ENCODE data around the gene GPR25.

GPR25 gene

DNA sequence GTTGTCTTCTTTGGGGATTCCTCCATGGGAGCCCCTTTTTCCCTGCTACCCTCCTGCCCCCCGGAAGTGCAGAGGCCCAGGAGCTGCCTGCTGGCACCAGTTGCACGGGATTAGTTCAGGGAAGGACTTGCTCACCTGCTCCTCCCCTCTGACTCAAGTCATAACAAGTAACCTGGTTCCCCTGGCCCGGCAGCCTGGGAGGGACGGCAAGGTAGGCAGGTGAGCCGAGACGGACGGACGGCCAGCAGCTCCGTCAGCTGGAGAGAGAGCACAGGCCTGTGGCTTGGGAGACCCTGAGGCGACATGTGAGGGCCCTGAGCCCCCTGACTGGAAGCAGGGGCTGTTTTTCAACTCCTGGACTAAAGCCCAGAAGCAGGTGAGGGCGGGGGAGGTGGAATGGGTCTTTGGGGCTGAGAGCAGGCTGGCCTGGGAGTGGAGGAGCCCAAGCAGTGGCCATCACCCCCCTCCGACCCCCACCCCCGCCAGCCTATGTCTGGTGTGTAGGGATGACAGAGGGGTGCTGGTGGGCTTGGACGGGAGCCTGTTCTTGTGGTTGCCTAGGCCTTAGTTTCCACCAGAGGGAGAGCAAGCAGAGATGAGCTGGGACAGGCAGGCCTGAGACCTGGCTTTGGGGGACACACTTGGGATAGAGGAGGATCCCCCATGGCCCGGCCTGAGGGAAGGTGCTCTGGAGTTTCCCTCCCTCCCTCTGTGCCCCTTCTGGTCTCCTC is 22.1 kb downstream of the GPR25 start, which contains the start of gene INAVA:
Gene INAVA, plus strand, starts transcription at position 189 of the 731 bp plus-strand sequence. CDS start 3,501 bp downstream, outside the sequence.
- DNase-seq (ENCODE audit: low read depth) = no peak

DNA sequence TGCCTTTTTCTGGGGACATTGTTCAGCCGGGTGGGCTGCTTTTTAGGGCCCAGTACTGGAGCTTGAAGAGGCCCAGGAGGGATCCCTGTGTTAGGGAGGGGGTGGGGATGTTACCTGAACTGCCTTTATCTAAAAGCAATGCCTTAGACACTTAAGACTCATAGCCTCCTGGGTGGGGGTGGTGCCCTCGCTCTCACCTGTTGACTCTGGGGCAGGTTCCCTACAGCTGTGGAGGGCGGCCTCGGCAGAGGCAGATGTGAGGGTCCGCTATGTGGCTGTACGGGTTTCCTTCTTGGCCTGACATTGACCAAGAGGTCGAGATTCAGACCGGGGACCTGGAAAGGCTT is 22.6 kb downstream of the GPR25 start:
- no peak for DNase-seq (ENCODE audit: low read depth)

DNA sequence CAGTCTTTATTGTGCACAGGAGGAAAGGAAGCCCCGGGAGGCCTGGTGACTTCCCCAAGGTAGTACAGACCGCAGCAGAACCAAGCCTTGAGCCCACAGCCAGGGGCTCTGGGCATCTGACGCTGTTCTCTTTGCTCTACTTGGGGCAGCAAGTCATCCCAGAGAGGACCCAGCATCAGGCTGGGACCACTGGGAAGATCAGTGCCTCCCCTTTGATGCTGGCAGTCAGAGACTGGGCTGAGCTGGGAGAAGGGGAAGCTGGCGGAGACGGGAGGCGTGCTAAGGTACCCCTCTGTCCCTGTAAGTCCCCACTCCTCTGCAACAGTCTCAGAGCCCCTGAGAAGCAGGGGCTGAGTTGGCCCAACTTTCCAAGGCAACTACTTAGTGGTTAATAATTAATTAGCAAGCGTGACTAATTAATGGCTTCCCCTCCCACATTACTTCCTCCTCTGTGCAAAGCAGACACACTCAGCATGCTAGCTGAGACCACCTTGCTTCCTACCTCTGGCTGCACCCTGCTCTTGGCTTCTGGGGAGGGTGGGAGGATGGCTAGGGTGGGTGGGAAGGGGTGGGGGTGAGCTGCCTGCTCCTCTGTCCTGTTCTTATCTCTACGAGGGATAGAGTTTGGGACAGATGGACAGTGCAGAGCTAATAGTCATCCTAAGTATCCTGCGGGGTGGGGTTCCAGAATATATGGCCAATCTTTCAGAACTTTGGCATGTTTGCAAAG is 23.2 kb downstream of the GPR25 start:
- DNase-seq (ENCODE audit: low read depth) = no peak

DNA sequence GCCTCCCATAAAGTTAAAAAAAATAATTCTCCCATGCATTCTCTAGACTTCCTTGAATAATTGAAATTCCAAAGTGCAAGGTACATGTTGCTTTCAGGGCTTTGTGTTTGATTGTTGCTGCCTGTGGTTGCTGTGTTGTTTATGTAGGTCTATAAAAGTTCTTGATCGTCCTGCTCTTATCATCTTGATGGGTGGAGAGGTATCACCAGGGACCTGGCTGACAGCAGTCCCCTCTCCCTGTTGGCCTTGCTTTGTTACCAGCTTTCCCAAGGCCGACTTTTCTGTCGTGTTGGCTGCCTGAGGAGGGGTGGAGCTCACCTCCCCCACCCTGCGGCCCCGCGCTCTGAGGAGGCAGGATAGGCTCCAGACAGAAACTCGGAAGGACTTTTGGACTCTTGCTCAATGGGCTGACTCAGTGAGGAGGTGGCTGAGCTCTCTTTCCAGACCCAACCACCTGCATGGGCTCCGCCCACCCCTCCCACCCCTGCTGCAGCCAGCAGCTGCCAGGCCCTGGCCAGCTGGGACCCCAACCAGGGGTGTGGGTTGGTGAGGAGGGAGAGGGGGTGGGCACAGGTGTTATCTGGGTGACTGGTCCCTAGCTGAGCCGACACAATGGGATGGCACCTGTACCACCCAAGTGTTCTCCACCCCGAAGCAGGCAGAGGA is 23.9 kb downstream of the GPR25 start:
- no peak for DNase-seq (ENCODE audit: low read depth)

DNA sequence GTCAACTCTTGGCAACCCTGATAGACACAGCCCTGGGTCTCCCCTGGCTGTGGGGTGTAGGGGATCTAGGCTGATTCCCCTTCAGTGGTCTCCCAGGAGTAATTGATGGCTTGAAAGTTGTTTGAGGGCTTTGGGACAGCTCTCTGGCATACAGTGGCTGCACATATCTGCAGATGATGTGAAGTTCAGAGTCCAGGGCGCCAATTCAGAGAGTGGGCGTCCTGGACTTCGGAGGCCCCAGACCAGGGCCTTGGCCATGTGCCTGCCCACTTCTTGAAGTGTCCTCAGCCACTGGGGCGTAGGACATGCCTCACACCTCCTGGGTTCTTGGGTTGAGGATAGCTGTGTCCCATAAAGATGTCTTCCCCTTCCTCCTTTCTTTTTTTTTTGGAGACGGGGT is 24.5 kb downstream of the GPR25 start:
- DNase-seq (ENCODE audit: low read depth) = no peak

DNA sequence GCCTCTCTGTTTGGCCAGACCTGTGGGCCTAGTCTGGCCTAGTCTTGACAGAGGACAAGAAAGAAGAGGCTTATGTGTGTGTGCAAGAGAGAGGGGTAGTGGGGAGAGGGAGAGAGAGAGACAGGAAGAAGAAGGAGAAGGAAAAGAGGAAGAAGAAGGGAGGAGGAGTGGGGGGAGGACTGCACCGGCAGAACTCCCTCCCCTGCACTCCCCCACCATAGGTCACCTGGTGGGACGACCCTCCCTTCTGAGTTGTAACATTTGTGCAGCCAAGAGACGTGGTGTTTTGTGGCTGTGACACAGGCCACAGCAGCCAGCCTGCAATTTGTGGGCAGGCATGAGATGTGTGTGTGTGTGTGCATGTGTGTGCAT is 26.2 kb downstream of the GPR25 start:
- no peak for DNase-seq (ENCODE audit: low read depth)

DNA sequence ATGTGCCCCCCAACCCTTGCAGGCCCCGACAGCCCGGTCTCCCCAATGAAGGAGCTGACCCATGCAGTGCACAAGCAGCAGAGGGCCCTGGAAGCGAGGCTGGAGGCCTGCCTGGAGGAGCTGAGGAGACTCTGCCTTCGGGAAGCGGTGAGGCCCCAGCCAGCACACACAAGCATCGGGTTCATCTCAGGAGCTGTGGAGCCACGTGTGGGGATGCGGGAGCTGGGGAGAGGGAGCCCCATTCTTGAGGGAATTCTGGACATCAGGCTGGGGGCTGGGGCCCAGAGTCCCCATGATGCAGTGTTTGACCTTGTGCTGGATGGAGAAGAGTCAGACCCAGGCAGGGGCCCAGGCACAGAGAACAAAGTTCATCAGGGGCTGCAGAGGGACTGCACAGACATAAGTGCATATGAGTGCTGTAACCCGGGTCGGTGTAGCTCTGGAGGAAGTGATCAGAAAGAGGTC is 26.7 kb downstream of the GPR25 start:
- DNase-seq (ENCODE audit: low read depth) = no peak

DNA sequence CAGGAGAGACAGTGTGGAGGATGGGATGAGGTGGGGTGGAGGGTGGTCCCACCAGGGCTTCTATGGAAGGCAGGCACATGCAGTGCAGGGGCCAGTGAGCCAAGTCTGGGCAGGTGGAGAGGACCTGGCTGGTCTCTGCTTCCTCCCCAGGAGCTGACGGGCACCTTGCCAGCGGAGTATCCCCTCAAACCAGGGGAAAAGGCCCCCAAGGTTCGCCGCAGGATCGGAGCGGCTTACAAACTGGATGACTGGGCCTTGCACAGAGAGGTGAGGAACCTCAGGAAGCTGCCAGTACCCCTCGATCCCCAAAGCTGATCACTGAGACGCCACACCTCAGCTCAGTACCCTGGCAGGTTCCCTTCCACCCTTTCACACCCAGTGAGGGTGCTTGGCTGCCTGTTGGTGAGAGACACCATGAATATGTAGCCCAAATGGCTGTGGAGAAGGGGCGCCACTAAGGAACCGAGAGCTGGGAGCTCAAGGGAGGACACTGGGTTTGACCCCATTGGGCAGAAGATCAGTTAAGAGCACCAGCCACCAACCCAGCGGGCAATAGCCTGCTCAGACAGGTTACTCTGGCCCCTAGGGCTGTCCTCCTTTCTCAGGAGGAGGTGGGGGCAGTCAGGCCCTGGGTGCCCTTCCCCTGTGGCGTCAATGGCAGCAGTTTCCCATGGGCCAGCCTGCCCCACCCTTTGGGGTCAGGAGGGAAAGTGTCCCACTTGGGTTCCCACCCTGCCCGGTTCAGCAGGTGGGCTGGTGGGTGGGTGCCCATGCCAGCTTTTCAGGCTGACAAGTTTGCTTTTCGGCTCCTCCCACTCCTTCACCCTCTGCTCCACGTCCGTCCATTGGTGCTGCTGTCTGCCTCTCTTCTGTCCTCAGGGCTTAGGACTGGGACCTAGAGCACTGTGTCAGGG is 27.4 kb downstream of the GPR25 start:
- DNase-seq (ENCODE audit: low read depth) = no peak

DNA sequence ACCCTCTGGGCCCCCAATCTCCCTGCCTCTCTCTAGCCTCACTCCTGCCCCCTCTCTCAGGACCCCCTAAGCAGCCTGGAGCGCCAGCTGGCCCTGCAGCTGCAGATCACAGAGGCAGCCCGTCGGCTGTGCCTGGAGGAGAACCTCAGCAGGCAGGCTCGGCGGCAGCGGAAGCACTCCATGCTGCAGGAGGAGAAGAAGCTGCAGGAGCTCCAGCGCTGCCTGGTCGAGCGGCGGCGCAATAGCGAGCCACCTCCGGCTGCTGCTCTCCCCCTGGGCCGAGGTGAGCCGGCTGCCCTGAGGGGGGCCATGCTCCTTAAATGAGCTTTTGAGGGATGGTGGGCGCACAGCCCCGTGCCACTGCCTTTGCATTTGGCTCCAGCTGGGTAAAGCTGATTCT is 28.1 kb downstream of the GPR25 start:
- no peak for DNase-seq (ENCODE audit: low read depth)

DNA sequence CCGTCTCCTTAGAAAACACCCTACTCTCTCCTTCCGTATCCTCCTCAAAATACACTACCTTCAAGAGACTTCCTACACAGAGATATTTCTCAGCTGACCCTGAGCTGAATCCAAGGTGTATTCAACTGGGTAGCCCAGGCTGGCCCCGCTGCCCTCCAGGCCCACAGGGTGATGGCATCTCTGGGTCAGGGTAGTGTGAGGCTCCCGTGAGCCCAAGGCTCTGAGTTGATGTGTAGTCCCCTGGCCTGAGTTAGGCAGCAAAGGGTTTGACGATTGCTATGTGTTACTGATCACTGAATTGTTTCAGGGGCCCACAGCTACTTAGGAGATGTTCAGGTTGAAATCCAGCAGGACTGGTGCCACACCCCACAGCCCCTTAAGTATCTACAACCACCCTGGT is 28.6 kb downstream of the GPR25 start:
- DNase-seq (ENCODE audit: low read depth) = no peak

DNA sequence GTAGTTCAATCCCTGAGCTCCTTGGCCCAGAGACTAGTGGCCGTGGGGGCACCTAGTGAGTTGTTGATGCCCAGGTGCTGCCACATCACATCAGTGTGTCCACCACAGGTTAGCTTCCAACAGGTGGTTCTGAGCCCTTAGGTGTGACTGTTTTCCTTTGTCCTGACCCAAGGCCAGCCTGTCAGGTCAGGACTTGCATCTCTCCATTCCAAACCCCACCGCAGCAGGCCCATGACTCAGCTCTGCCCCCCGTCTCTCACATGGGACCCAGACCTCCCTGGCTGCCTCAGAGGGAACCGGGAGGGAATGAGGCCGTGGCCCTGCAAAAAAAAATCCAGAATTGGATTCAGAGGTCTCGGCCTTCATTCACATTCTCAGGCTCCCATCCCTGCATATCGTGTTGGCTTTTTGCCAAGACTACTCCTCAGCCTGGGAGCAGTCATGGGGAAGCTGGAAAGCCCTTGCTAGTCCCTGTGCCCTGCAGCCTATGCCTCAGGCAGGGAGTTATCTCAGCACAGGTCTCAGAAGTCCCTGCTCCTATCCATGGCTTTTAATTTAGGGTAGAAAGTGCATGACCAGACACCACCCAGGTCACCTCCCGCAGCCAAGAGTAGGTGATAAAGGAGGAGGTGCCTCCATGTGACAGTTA is 29.1 kb downstream of the GPR25 start:
- DNase-seq (ENCODE audit: low read depth) = no peak

DNA sequence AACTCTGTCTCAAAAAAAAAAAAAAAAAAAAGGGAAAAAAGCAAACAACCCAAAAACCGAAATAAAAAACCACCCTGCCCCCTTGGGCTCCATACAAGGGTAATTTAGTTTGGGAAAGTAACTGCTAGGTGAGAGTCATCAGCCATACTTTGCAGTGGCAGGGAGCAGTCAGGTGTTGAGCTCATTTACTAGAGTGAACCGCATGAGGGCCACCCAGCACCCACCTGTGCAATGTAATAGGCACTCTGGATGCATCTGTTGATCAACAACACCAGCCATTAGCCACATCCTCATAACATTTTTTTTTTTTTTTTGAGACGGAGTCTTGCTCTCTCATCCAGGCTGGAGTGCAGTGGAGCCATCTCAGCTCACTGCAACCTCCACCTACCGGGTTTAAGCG is 31.0 kb downstream of the GPR25 start:
- DNase-seq (ENCODE audit: low read depth) = no peak

DNA sequence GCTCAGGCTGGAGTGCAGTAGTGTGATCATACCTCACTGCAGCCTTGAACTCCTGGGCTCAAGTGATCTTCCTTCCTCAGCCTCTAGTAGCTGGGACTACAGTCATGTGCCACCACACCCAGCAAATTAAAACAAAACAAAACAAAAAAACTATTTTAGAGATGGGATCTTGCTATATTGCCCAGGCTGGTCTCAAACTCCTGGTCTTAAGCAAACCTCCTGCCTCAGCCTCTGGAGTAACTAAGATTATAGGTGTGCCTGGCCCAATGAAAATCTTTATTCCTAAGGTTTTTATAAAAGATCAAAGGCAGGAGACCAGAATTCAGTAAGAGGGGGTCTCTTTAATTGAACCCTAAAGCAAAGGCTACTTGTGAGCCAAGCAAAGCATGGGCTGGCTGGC is 32.0 kb downstream of the GPR25 start:
- no peak for DNase-seq (ENCODE audit: low read depth)

DNA sequence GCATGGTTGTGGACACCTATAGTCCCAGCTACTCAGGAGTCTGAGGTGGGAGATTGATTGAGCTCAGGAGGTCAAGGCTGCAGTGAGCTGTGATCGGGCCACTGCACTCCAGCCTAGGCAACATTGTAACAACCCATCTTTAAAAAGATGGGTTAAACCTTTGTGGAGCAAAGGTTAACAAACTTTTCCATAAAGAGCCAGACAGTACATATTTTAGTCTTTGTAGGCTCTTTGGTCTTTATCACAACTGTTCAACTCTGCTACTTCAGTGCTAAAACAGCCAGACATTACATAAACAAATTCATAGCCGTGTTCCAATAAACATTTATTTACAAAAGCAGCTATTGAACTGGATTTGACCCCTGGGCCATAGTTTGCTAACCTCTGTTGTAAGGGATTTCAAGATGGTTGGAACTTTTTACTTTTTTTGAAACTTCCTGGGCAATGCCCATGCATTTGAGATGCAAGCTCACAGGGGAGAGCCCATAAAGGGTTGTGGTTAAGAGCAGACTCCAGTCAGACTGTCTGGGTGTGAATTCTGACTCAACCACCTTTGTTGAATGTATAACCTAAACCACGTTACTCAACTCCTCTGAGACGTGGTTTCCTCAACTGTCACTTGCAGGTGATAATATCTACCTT is 32.8 kb downstream of the GPR25 start:
- DNase-seq (ENCODE audit: low read depth) = no peak

DNA sequence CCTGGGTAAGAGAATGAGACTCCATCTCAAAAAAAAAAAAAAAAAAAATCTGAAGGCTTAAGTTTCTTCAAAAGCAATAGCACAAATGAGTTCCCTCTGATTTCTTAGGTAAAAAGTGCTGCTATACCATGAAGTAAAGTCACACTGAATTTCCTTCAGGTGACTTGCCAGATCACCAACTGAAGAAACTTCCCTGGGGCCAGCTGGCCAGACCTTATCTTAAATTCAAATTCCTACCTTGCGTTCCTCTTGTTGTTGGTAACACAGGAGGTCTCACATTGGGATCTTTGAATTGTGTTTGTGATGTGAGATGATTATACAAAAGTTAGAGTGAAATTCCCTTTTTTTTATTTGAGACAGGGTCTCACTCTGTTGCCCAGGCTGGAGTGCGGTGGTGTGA is 33.7 kb downstream of the GPR25 start:
- no peak for DNase-seq (ENCODE audit: low read depth)

DNA sequence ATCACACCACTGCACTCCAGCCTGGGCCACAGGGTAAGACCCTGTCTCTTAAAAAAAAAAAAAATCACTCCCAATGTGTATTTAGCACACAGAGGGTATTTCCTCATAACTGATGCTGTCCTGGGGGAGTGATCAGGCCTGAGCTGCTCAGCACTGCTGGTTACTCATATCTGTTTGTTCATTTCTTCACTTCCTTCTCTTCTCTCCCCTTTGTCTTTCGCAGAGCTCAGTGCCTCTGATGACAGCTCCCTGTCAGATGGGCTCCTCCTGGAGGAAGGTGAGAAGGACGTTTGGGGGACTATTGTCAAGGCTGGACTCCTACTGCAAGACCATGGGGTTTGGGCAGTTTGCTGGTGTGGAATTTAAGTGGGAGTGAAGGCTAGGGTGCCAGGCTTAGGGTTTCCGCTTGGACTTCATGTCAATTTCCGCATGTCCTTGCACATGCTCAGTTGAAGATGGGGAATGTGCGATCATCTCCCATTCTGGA is 34.9 kb downstream of the GPR25 start:
- no peak for DNase-seq (ENCODE audit: low read depth)

DNA sequence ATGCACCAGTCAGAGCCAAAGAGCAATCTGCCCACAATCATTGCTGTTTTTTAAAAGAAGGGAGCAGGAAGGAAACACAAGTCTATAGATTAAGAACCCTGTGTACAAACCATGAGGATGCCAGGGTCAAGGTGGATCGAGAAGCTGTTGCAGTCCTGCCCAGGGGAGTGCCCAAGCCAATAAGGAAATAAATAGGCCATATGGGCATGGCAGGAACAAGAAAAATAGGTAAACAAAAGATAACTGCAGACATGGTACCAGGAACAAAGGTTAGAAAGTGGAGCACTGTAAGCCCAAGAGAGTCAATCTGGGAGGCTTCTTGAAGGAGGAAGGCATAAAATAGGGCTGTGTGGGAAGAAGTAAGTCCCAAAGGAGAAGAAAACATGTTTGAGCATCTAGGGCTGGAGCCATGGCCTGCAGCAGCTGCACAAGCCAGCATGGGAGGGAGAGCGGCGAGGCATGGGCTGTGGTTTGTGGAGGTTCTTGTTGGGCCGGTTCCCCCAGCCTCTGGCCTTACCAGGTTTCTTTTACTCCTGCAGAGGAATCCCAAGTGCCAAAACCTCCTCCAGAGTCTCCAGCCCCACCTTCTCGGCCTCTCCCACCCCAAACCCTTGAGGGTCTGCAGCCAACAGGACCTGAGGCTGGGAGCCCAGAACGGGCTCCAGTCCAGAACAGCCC is 35.5 kb downstream of the GPR25 start:
- no peak for DNase-seq (ENCODE audit: low read depth)

DNA sequence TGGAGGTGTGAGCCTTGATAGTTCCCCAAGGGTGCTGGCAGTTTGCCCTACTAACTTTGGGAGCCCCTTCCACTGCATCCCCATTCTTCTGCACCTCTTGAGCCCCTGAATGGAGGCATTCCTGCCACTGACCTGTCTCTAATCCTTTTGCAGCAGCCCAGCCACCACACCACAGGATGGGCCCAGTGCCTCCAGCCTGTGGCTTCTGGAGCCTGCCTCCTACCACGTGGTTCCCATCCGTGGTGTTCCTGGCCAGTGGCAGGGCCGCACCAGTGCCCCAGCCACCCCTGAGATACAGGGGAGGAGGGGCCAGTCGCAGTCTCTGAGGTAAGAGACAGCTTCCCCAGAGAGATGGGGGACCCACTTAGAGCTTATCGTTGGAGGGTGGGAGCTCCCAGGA is 36.3 kb downstream of the GPR25 start:
- DNase-seq (ENCODE audit: low read depth) = no peak

DNA sequence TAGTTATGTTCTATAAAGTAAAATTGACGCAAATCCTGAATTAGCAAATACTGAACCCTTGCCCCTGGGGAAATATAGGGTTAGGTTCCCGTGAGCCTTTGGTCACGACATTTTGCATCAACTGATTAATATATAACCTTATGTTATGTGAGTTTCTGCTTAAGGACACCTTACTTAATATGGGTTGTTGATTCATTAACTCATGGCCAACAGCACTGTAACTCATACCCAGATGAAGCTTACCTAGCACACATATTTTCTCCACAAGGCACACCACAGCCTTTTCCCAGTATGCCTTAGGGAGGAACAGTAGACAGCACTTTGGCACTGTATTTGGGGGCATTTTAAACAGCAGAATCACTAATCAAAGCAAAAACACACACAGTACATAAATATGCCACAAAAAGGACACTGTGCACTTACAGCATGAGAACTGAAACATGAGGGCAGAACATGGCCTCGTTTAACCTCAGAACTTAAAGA is 37.0 kb downstream of the GPR25 start:
- no peak for DNase-seq (ENCODE audit: low read depth)

DNA sequence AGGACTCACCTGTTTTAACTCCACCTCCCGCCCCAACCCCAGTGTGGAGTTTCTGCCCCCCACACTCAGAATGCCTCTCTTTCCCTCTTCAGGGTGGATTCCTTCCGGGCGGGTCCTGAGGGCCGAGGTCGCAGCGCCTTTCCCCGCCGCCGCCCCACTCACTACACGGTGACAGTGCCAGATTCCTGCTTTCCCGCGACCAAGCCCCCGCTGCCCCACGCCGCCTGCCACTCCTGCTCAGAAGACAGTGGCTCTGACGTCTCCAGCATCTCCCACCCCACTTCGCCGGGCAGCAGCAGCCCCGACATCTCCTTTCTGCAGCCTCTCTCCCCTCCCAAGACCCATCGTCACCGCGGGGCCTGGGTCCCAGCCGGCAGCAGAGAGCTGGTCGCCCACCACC is 38.6 kb downstream of the GPR25 start:
- DNase-seq (ENCODE audit: low read depth) = no peak
